ENCODE measurements around the gene RAB43. TPM values are rescaled to one million over a fixed set of nuclear protein-coding genes. Genes with fewer than 3 reads are reported as not detected.
A peak's percentile ranks its signal among the peaks of the same experiment; 100 is the strongest.
"Not testable (repeated sequence)": the region's sequence is repeated elsewhere in the genome, so short reads cannot be mapped to it uniquely, and the experiment has no call there.

The RAB43 gene
- total RNA-seq, 4 donors from 2014 or later, result 12.8 to 18.5 (median 16.3) TPM

- TF ChIP-seq CTCF (IDR thresholded peaks at IDR 0.05), result no peak
Observed at GRCh38 chr3:129070086-129070885, 51.3 kb downstream of the RAB43 start.

GRCh38 chr3:129069313-129070085, 52.1 kb downstream of the RAB43 start:
- not testable (repeated sequence) for ATAC-seq (ENCODE audit: low FRiP score); DNase-seq (ENCODE audit: low spot score)

More at GRCh38 chr3:129070086-129070885, 51.3 kb downstream of the RAB43 start:
- no peak for DNase-seq (ENCODE audit: low spot score)
- no peak for ATAC-seq (ENCODE audit: low FRiP score)

GRCh38 chr3:129068291-129068886, 53.2 kb downstream of the RAB43 start:
- DNase-seq (ENCODE audit: low spot score), result no peak
- no peak for TF ChIP-seq CTCF (IDR thresholded peaks at IDR 0.05)
- peak; percentile 37 for ATAC-seq (ENCODE audit: low FRiP score)

- not testable (repeated sequence) for DNase-seq (ENCODE audit: low spot score); ATAC-seq (ENCODE audit: low FRiP score)
Observed at GRCh38 chr3:129067719-129068118, 53.9 kb downstream of the RAB43 start.

- DNase-seq (ENCODE audit: low spot score) (no peak), ATAC-seq (ENCODE audit: low FRiP score) (no peak)
- no peak for TF ChIP-seq CTCF (IDR thresholded peaks at IDR 0.05)
Observed at GRCh38 chr3:129065720-129066073, 55.9 kb downstream of the RAB43 start.

GRCh38 chr3:129065016-129065719, 56.4 kb downstream of the RAB43 start:
- DNase-seq (ENCODE audit: low spot score), result no peak
- no peak for TF ChIP-seq CTCF (IDR thresholded peaks at IDR 0.05)
- no peak for ATAC-seq (ENCODE audit: low FRiP score)

GRCh38 chr3:129063841-129064482, 57.6 kb downstream of the RAB43 start:
- TF ChIP-seq CTCF (IDR thresholded peaks at IDR 0.05), result no peak
- DNase-seq (ENCODE audit: low spot score), result no peak
- ATAC-seq (ENCODE audit: low FRiP score), result no peak
